ENCODE results near the gene STXBP6.

The STXBP6 gene

GRCh38 chr14:25049568-25050268 lies at the start of gene STXBP6:
TSS of gene STXBP6 (minus strand) at chr14:25050147. CDS start at chr14:24974818, 75,329 bp downstream.
- peak; percentile 47 for DNase-seq

- DNase-seq = no peak
Measured at GRCh38 chr14:25097120-25097519, 47.2 kb upstream of the STXBP6 start.

- DNase-seq = no peak
Measured at GRCh38 chr14:25095736-25096437, 45.9 kb upstream of the STXBP6 start.

GRCh38 chr14:25094171-25094907 lies 44.4 kb upstream of the STXBP6 start:
- DNase-seq = no peak

GRCh38 chr14:25092258-25092740 lies 42.4 kb upstream of the STXBP6 start:
- DNase-seq = peak; percentile 5

- DNase-seq = no peak
Measured at GRCh38 chr14:25090716-25091454, 40.9 kb upstream of the STXBP6 start.

- no peak for DNase-seq
Measured at GRCh38 chr14:25090256-25090655, 40.3 kb upstream of the STXBP6 start.

- DNase-seq = no peak
Measured at GRCh38 chr14:25089496-25089895, 39.5 kb upstream of the STXBP6 start.

GRCh38 chr14:25086821-25087396 lies 37.0 kb upstream of the STXBP6 start:
- no peak for DNase-seq

- DNase-seq = no peak
Measured at GRCh38 chr14:25086081-25086480, 36.1 kb upstream of the STXBP6 start.

- DNase-seq = no peak
Measured at GRCh38 chr14:25080682-25081081, 30.7 kb upstream of the STXBP6 start.

- no peak for DNase-seq
Measured at GRCh38 chr14:25079311-25079710, 29.4 kb upstream of the STXBP6 start.

- DNase-seq = no peak
Measured at GRCh38 chr14:25074099-25074685, 24.2 kb upstream of the STXBP6 start.

- no peak for DNase-seq
Measured at GRCh38 chr14:25069879-25070278, 19.9 kb upstream of the STXBP6 start.

- no peak for DNase-seq
Measured at GRCh38 chr14:25067600-25067999, 17.7 kb upstream of the STXBP6 start.

GRCh38 chr14:25062022-25062321 lies 12.0 kb upstream of the STXBP6 start:
- DNase-seq = no peak

GRCh38 chr14:25056688-25057078 lies 6.7 kb upstream of the STXBP6 start:
- no peak for DNase-seq

GRCh38 chr14:25055992-25056687 lies 6.2 kb upstream of the STXBP6 start:
- no peak for DNase-seq

- DNase-seq = no peak
Measured at GRCh38 chr14:25055005-25055404, 5.1 kb upstream of the STXBP6 start.

- DNase-seq = no peak
Measured at GRCh38 chr14:25053585-25053984, 3.6 kb upstream of the STXBP6 start.

- no peak for DNase-seq
Measured at GRCh38 chr14:25052921-25053320, 3.0 kb upstream of the STXBP6 start.

- DNase-seq = no peak
Measured at GRCh38 chr14:25052385-25052784, 2.4 kb upstream of the STXBP6 start.
